NCI-H2029 (cell line): ENCODE data around the gene LRRTM2.
"Not testable (repeated sequence)": the region's sequence is repeated elsewhere in the genome, so short reads cannot be mapped to it uniquely, and the experiment has no call there.

Experiments
- DNase-seq: peaks from one replicate; lab custom pipeline; 2025; lab: John Stamatoyannopoulos, UW

Gene LRRTM2

GRCh38 chr5:138837160-138837559 is 38.0 kb downstream of the LRRTM2 start:
- no peak for DNase-seq

GRCh38 chr5:138834853-138835252 is 40.3 kb downstream of the LRRTM2 start:
- DNase-seq, result not testable (repeated sequence)

GRCh38 chr5:138833726-138834480 is 41.2 kb downstream of the LRRTM2 start:
- no peak for DNase-seq

- no peak for DNase-seq
Observed at GRCh38 chr5:138833080-138833479, 42.1 kb downstream of the LRRTM2 start.

- no peak for DNase-seq
Observed at GRCh38 chr5:138832218-138832617, 42.9 kb downstream of the LRRTM2 start.

GRCh38 chr5:138831703-138832102 is 43.4 kb downstream of the LRRTM2 start:
- DNase-seq, result no peak

- no peak for DNase-seq
Observed at GRCh38 chr5:138829341-138829740, 45.8 kb downstream of the LRRTM2 start.

GRCh38 chr5:138828556-138828955 is 46.6 kb downstream of the LRRTM2 start:
- no peak for DNase-seq

GRCh38 chr5:138824924-138825863 is 49.9 kb downstream of the LRRTM2 start:
- DNase-seq, result no peak

GRCh38 chr5:138824516-138824915 is 50.6 kb downstream of the LRRTM2 start:
- DNase-seq, result no peak

- no peak for DNase-seq
Observed at GRCh38 chr5:138820695-138821094, 54.4 kb downstream of the LRRTM2 start.

GRCh38 chr5:138819081-138819480 is 56.1 kb downstream of the LRRTM2 start:
- DNase-seq, result no peak
